ENCODE results near the gene SIRT2.

DNA sequence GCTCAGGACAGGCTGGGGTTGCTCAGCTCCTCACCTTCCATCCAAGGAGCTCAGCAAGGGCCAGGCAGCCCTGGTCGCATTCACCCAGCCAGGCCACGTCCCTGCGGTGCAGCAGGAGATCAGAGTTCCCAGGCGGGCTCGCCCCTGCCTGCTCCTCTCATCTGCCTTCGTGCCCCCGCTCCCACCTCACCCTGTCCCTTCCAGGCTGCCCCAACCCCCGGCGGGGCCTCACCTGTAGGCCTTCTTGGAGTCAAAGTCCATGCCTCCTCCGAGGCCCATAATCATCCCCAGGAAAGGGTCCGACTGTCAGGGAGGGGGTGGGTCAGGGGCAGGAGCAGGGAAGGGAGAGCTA, 20.0 kb downstream of the SIRT2 start:
- TF ChIP-seq CTCF (IDR thresholded peaks at IDR 0.05; ENCODE audit: insufficient read depth, low read length, poor library complexity, severe bottlenecking) (no peak), EZH2phosphoT487 (conservative IDR thresholded peaks at IDR 0.05; ENCODE audit: low read length) (no peak)
